ENCODE data around the gene SYMPK.
"Not testable (repeated sequence)": the region's sequence is repeated elsewhere in the genome, so short reads cannot be mapped to it uniquely, and the experiment has no call there.

Gene SYMPK

DNA sequence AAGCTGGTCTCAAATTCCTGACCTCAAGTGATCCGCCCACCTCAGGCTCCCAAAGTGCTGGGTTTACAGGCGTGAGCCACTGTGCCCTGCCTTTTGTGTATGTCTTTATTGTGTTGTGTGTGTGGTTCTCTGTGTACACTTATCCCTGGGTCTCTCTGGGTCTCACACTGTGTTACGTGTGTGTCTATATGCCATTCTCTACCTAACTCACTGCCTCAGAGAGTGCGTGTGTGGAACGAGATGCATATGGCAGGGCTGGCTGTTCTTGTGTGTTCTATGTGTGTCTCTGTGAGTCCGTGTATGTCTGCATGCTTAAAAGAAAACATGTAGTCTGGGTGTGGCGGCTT lies 11.6 kb upstream of the SYMPK start:
- H3K4me3 ChIP-seq (ENCODE audit: low read depth, low read length) = no peak overlapping the region
- no peak for DNase-seq (ENCODE audit: low read depth)
- TF ChIP-seq, protein P1, sequence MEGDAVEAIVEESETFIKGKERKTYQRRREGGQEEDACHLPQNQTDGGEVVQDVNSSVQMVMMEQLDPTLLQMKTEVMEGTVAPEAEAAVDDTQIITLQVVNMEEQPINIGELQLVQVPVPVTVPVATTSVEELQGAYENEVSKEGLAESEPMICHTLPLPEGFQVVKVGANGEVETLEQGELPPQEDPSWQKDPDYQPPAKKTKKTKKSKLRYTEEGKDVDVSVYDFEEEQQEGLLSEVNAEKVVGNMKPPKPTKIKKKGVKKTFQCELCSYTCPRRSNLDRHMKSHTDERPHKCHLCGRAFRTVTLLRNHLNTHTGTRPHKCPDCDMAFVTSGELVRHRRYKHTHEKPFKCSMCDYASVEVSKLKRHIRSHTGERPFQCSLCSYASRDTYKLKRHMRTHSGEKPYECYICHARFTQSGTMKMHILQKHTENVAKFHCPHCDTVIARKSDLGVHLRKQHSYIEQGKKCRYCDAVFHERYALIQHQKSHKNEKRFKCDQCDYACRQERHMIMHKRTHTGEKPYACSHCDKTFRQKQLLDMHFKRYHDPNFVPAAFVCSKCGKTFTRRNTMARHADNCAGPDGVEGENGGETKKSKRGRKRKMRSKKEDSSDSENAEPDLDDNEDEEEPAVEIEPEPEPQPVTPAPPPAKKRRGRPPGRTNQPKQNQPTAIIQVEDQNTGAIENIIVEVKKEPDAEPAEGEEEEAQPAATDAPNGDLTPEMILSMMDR (IDR thresholded peaks at IDR 0.05; ENCODE audit: control insufficient read depth, extremely low read depth, insufficient read depth) = no peak

DNA sequence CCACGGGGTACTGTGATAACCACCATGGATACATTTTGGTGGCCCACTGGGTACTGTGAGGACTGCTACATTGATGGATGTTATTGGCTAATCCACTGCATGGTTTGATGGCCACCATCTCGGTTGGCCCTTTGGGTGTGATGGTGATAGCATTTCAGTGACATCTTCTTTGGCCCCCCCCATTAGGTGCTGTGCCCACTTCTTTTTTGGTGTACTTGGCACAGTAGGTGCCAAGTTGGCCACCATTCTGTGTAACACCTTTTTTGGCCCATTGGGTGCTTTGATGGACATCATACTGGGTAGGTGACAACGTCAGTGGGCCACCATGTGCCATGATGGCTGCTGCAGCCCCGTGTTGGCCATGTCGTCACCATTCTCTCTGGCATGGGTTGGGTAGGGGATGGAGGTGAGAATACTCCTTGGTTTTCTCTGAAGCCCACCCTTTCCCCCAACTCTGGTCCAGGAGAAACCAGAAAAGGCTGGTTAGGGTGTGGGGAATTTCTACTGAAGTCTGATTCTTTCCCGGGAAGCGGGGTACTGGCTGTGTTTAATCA lies 10.3 kb upstream of the SYMPK start:
- DNase-seq (ENCODE audit: low read depth) = no peak
- no peak overlapping the region for H3K4me3 ChIP-seq (ENCODE audit: low read depth, low read length)
- TF ChIP-seq, protein P1 (IDR thresholded peaks at IDR 0.05; ENCODE audit: control insufficient read depth, extremely low read depth, insufficient read depth) = no peak

DNA sequence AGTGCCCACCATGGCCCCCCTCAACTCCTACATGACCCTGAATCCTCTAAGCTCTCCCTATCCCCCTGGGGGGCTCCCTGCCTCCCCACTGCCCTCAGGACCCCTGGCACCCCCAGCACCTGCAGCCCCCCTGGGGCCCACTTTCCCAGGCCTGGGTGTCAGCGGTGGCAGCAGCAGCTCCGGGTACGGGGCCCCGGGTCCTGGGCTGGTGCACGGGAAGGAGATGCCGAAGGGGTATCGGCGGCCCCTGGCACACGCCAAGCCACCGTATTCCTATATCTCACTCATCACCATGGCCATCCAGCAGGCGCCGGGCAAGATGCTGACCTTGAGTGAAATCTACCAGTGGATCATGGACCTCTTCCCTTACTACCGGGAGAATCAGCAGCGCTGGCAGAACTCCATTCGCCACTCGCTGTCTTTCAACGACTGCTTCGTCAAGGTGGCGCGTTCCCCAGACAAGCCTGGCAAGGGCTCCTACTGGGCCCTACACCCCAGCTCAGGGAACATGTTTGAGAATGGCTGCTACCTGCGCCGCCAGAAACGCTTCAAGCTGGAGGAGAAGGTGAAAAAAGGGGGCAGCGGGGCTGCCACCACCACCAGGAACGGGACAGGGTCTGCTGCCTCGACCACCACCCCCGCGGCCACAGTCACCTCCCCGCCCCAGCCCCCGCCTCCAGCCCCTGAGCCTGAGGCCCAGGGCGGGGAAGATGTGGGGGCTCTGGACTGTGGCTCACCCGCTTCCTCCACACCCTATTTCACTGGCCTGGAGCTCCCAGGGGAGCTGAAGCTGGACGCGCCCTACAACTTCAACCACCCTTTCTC lies 9.4 kb upstream of the SYMPK start:
- TF ChIP-seq, protein P1 (IDR thresholded peaks at IDR 0.05; ENCODE audit: control insufficient read depth, extremely low read depth, insufficient read depth) = no peak
- H3K4me3 ChIP-seq (ENCODE audit: low read depth, low read length) = no peak overlapping the region
- DNase-seq (ENCODE audit: low read depth) = no peak

DNA sequence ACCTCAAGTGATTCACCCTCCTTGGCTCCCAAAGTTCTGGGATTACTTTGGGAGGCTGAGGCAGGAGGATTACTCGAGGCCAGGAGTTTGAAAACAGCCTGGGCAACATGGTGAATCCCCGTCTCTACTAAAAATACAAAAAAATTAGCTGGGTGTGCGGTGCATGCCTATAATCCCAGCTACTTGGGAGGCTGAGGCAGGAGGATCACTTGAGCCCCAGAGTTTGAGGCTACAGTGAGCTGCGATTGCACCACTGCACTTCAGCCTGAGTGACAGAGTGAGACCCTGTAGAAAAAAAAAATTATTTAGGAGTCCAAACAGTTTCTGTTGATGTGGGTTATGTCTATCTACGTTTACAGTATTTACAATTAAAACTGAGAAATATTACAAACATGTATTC lies 7.9 kb upstream of the SYMPK start:
- no peak overlapping the region for H3K4me3 ChIP-seq (ENCODE audit: low read depth, low read length)
- DNase-seq (ENCODE audit: low read depth) = no peak
- TF ChIP-seq, protein P1 (IDR thresholded peaks at IDR 0.05; ENCODE audit: control insufficient read depth, extremely low read depth, insufficient read depth) = no peak

DNA sequence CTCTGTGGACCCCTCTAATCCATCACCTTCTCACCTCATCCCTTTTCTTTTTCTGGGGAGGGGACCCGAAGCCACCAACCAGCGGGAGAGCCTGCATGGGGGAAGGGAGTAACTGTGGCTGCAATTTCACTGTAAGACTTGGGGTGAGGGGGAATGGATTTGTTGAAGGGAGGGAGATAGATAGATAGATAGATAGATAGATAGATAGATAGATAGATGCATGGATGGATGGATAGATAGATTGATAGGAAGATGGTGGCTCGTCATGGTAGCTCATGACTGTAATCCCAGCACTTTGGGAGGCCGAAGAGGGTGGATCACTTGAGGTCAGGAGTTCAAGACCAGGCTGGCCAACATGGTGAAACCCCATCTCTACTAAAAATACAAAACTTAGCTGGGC lies 4.3 kb upstream of the SYMPK start:
- not testable (repeated sequence) for DNase-seq (ENCODE audit: low read depth); H3K4me3 ChIP-seq (ENCODE audit: low read depth, low read length)

DNA sequence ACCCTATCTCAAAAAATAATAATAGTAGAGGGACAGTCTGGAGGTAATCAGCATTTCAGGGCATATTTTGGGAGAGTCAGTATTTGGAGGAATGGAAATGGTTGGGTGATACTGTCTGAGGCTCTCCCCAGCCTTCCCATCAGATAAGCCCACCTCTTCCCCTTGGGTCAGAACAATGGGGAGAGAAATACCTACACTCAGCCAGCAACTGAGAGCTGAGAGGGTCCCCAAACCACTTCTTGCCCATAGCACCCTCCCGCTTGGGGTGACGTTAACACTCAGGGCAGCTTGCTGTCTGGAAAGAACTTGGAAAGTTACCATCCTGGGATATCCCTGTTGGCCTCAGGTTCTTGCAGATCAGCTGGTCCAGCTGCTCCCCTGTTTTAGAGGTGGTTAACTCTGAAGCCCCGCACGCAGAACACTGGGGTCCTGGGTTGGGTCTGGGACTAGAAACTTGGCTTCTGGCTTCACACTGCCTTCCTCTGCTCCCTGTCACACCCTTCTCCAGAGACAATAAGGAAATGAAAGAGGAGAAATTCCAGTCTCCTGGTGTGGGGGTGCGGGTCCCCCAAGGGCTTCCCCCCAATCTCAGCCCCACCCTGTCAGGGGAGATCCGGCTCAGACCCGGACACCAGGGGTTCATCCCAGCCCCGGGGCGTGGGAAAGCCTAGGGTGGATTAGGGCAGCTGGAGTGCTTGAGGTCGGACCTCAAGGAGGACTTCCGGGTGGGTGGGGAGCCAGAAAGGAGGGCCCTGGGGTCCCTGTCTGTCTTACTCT lies 3.6 kb upstream of the SYMPK start:
- TF ChIP-seq, protein P1 (IDR thresholded peaks at IDR 0.05; ENCODE audit: control insufficient read depth, extremely low read depth, insufficient read depth) = no peak
- no peak overlapping the region for H3K4me3 ChIP-seq (ENCODE audit: low read depth, low read length)
- DNase-seq (ENCODE audit: low read depth) = no peak

DNA sequence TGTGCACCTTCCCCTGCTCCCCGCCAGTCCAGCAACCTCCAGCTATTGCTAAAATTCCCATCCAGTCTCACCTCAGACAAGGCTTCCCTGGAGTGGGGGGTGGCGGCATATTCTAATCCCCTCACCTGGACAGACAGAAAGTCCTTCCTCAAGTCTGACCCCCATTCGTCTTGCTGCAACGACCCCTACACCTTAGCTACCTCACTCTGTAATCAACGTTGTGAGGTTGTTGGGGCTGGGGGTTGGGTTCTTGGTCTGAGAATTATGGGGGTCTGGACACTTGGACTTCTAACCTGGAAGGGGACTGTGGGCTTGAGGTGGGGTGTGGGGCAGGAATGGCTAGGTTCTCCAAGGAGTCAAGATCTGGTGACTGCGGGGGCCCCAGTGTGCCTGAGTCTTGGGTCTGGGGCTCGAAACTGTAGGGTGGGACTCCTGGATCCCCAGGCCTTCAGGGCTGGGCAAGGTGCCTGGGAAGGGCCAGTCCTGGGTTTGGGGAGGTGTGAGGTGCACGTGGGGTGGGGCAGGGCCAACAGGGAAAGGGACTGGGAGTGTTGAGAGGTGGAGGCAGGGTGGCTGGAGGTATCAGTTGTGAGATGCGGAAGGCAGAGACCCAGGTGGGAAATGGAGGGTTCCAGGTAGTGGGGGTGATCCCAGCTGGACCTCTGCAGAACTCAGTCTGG lies 2.5 kb upstream of the SYMPK start:
- DNase-seq (ENCODE audit: low read depth) = no peak
- TF ChIP-seq, protein P1 (IDR thresholded peaks at IDR 0.05; ENCODE audit: control insufficient read depth, extremely low read depth, insufficient read depth) = no peak
- no peak overlapping the region for H3K4me3 ChIP-seq (ENCODE audit: low read depth, low read length)
